ENCODE results near the gene USP47.

USP47 gene

GRCh38 chr11:11967669-11968510 lies 126.1 kb downstream of the USP47 start:
- no peak for DNase-seq

GRCh38 chr11:11968511-11969280 lies 126.9 kb downstream of the USP47 start:
- DNase-seq = no peak

- DNase-seq = no peak
Measured at GRCh38 chr11:11969380-11970215, 127.8 kb downstream of the USP47 start.

- DNase-seq = no peak
Measured at GRCh38 chr11:11970556-11970955, 128.8 kb downstream of the USP47 start.

GRCh38 chr11:11971906-11972547 lies 130.3 kb downstream of the USP47 start:
- DNase-seq = peak in 2 of 3 experiments; percentile 40 to 62

- no peak for DNase-seq
Measured at GRCh38 chr11:11972730-11973341, 131.1 kb downstream of the USP47 start.

- no peak for DNase-seq
Measured at GRCh38 chr11:11973361-11973800, 131.6 kb downstream of the USP47 start.

GRCh38 chr11:11973866-11974265 lies 132.1 kb downstream of the USP47 start:
- DNase-seq = no peak

- peak in 1 of 3 experiments; percentile 28 for DNase-seq
Measured at GRCh38 chr11:11975201-11976092, 133.7 kb downstream of the USP47 start.

- DNase-seq = no peak
Measured at GRCh38 chr11:11976481-11977127, 134.8 kb downstream of the USP47 start.

GRCh38 chr11:11977206-11977938 lies 135.6 kb downstream of the USP47 start:
- DNase-seq = no peak

GRCh38 chr11:11978098-11978637 lies 136.4 kb downstream of the USP47 start:
- DNase-seq = no peak

- no peak for DNase-seq
Measured at GRCh38 chr11:11978792-11979487, 137.2 kb downstream of the USP47 start.

GRCh38 chr11:11979488-11980117 lies 137.8 kb downstream of the USP47 start:
- no peak for DNase-seq

GRCh38 chr11:11980200-11980599 lies 138.4 kb downstream of the USP47 start:
- DNase-seq = no peak

- DNase-seq = no peak
Measured at GRCh38 chr11:11980841-11981308, 139.1 kb downstream of the USP47 start.

GRCh38 chr11:11981364-11981763 lies 139.6 kb downstream of the USP47 start:
- DNase-seq = no peak

GRCh38 chr11:11981840-11982239 lies 140.1 kb downstream of the USP47 start:
- no peak for DNase-seq

Measured in NCI-H1417 (cell line).